Loucy (cell line): ENCODE measurements around the gene TCF7L2.

ENCODE experiments used
- H2AFZ ChIP-seq: fragments of 200-600 bp; sonication (generic); 2 replicates; pipeline ENCODE4 v1.6.0; 2016; ENCODE audit warnings: antibody characterized with exemption, mild to moderate bottlenecking, low read length, moderate library complexity
- H3F3A ChIP-seq: fragments of 200-600 bp; 2 replicates; pipeline ENCODE4 v1.6.0; 2016; ENCODE audit warnings: antibody characterized with exemption, low read depth, mild to moderate bottlenecking
- H3K27me3 ChIP-seq: fragments of 200-600 bp; sonication (generic); 2 replicates; pipeline ENCODE4 v1.6.1; 2014; ENCODE audit warnings: low read length, mild to moderate bottlenecking; ENCODE audit not compliant: insufficient read depth, poor library complexity, severe bottlenecking
- H3K36me3 ChIP-seq: fragments of 200-600 bp; sonication (generic); 2 replicates; pipeline ENCODE4 v1.6.1; 2016; ENCODE audit warnings: low read length; ENCODE audit not compliant: insufficient read depth
- H3K4me1 ChIP-seq: fragments of 200-600 bp; sonication (generic); 2 replicates; pipeline ENCODE4 v1.5.1; 2014; ENCODE audit warnings: low read length, mild to moderate bottlenecking; ENCODE audit not compliant: insufficient read depth, poor library complexity, severe bottlenecking
- H3K4me2 ChIP-seq: fragments of 200-600 bp; sonication (generic); 2 replicates; pipeline ENCODE4 v1.6.0; 2014; ENCODE audit warnings: antibody characterized with exemption, low read length, low read depth, mild to moderate bottlenecking; ENCODE audit not compliant: poor library complexity, severe bottlenecking
- H3K4me3 ChIP-seq: fragments of 200-600 bp; sonication (generic); 2 replicates; pipeline ENCODE4 v1.5.1; 2014; ENCODE audit warnings: low read length, mild to moderate bottlenecking, mixed read lengths; ENCODE audit not compliant: poor library complexity, severe bottlenecking
- H3K79me2 ChIP-seq: fragments of 200-600 bp; sonication (generic); 2 replicates; pipeline ENCODE4 v1.6.1; 2014; ENCODE audit warnings: low read length; ENCODE audit not compliant: insufficient read depth
- H3K9ac ChIP-seq: fragments of 200-600 bp; sonication (generic); 2 replicates; pipeline ENCODE4 v1.6.0; 2014; ENCODE audit warnings: mild to moderate bottlenecking, low read depth, low read length, moderate library complexity; ENCODE audit not compliant: poor library complexity, severe bottlenecking
- H3K9me2 ChIP-seq: fragments of 200-600 bp; sonication (generic); replicated peaks from 2 replicates; pipeline ENCODE4 v1.6.1; 2016; ENCODE audit warnings: low read depth, low read length, mixed read lengths
- H3K9me3 ChIP-seq: fragments of 200-600 bp; sonication (generic); 2 replicates; pipeline ENCODE4 v1.6.1; 2014; ENCODE audit warnings: mild to moderate bottlenecking, antibody characterized with exemption, low read length, low read depth; ENCODE audit not compliant: insufficient read depth
- H4K20me1 ChIP-seq: fragments of 200-600 bp; sonication (generic); 2 replicates; pipeline ENCODE4 v1.6.0; 2014; ENCODE audit warnings: antibody characterized with exemption, low read length, mild to moderate bottlenecking; ENCODE audit not compliant: insufficient read depth, poor library complexity, severe bottlenecking
- EZH2phosphoT487 ChIP-seq: fragments of 200-600 bp; IDR thresholded peaks from 2 replicates; pipeline ENCODE4 v1.6.1; 2018; ENCODE audit warnings: antibody characterized with exemption, mild to moderate bottlenecking, moderate library complexity, borderline replicate concordance
- TF ChIP-seq, protein P1 (sequence below): fragments of 200-600 bp; sonication (generic); conservative IDR thresholded peaks from 2 replicates; pipeline ENCODE4 v1.5.1; 2014; ENCODE audit warnings: mild to moderate bottlenecking, antibody characterized with exemption, low read length

The TCF7L2 gene

DNA sequence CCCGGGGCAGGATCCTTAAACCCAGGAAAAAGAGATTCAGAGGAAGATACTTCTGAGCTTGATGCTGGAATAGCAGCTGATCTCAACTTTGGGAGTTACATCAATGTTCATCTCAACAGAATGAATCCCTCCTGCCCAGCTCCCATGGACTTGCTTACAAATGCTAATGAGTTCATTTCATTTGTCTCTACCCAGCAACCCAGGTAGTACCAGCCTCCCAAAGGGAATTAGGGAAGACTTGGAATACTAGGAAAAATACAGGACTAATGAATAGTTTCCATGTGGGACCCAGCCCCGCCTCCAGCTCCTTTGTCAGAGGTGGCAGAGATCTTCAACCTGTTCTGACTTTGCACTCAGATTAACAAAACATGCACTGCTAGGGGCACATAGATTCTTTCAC lies 22.1 kb upstream of the TCF7L2 start:
- no peak overlapping the region for H2AFZ ChIP-seq
- no peak overlapping the region for H3K9ac ChIP-seq
- H3K4me2 ChIP-seq = no peak overlapping the region
- no peaks in the 10 kb centered on the region for H3F3A ChIP-seq
- no peaks in the 10 kb centered on the region for H3K27me3 ChIP-seq
- no peaks in the 10 kb centered on the region for H3K9me3 ChIP-seq
- H3K36me3 ChIP-seq = no peaks in the 10 kb centered on the region
- H4K20me1 ChIP-seq = no peaks in the 10 kb centered on the region
- H3K79me2 ChIP-seq = no peaks in the 10 kb centered on the region
- no peaks in the 10 kb centered on the region for H3K9me2 ChIP-seq
- H3K4me3 ChIP-seq = no peak overlapping the region
- TF ChIP-seq, protein P1, sequence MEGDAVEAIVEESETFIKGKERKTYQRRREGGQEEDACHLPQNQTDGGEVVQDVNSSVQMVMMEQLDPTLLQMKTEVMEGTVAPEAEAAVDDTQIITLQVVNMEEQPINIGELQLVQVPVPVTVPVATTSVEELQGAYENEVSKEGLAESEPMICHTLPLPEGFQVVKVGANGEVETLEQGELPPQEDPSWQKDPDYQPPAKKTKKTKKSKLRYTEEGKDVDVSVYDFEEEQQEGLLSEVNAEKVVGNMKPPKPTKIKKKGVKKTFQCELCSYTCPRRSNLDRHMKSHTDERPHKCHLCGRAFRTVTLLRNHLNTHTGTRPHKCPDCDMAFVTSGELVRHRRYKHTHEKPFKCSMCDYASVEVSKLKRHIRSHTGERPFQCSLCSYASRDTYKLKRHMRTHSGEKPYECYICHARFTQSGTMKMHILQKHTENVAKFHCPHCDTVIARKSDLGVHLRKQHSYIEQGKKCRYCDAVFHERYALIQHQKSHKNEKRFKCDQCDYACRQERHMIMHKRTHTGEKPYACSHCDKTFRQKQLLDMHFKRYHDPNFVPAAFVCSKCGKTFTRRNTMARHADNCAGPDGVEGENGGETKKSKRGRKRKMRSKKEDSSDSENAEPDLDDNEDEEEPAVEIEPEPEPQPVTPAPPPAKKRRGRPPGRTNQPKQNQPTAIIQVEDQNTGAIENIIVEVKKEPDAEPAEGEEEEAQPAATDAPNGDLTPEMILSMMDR = no peak
- no peak for TF ChIP-seq EZH2phosphoT487
- no peaks in the 10 kb centered on the region for H3K4me1 ChIP-seq

- Histone ChIP-seq H3K9me2 (no peaks in the 10 kb centered on the region), H3K27me3 (no peaks in the 10 kb centered on the region), H3K4me3 (no peak overlapping the region), H3F3A (no peaks in the 10 kb centered on the region), H3K9me3 (no peaks in the 10 kb centered on the region), H2AFZ (no peak overlapping the region), H3K4me1 (no peaks in the 10 kb centered on the region), H3K36me3 (no peaks in the 10 kb centered on the region), H4K20me1 (no peaks in the 10 kb centered on the region), H3K4me2 (no peak overlapping the region), H3K9ac (no peak overlapping the region), H3K79me2 (no peaks in the 10 kb centered on the region)
- TF ChIP-seq, protein P1 = no peak
- TF ChIP-seq EZH2phosphoT487 = no peak
Observed at GRCh38 chr10:112932658-112933057, 17.4 kb upstream of the TCF7L2 start.

DNA sequence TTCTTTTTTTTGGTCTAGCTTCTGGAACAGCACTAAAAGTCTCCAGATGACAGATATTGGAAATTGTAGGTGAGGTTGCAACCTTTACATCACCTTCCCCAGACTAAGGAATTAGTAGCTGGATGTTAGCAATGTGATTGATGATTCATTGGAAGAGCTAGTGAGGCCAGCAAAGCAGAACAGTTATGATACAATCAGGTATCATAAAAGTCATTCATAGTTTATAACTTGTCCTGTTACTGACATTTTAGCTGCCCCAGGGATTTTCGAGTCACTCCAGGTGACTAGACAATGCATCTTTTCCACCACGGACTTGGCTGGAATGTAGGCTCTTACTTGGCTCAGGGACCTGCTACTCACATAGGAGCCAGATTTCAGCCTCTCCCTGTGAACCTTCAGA lies 15.9 kb upstream of the TCF7L2 start:
- Histone ChIP-seq H3K27me3 (no peaks in the 10 kb centered on the region), H3K79me2 (no peaks in the 10 kb centered on the region), H4K20me1 (no peaks in the 10 kb centered on the region), H3K4me3 (no peak overlapping the region), H3K36me3 (no peaks in the 10 kb centered on the region), H3K4me2 (no peak overlapping the region), H3K9ac (no peak overlapping the region), H3K9me3 (no peaks in the 10 kb centered on the region), H3K9me2 (no peaks in the 10 kb centered on the region), H2AFZ (no peak overlapping the region), H3F3A (no peaks in the 10 kb centered on the region), H3K4me1 (no peaks in the 10 kb centered on the region)
- no peak for TF ChIP-seq EZH2phosphoT487
- TF ChIP-seq, protein P1 = no peak
